Epithelial cell of esophagus (primary cell): ENCODE results near the gene GRK3.

Source experiments
- DNase-seq: peaks from one replicate; pipeline ENCODE4 v3.0.0; 2010; ENCODE audit warnings: low read depth
- H3K4me3 ChIP-seq: 2 replicates; pipeline ENCODE4 v1.5.1; 2011; ENCODE audit warnings: mild to moderate bottlenecking, low read length, control low read depth
- CTCF ChIP-seq: IDR thresholded peaks from 2 replicates; pipeline ENCODE4 v1.5.1; 2011; ENCODE audit warnings: low read depth, mild to moderate bottlenecking, low read length, control low read depth, inconsistent platforms; ENCODE audit not compliant: insufficient read depth; ENCODE audit errors: missing control alignments

The GRK3 gene

DNA sequence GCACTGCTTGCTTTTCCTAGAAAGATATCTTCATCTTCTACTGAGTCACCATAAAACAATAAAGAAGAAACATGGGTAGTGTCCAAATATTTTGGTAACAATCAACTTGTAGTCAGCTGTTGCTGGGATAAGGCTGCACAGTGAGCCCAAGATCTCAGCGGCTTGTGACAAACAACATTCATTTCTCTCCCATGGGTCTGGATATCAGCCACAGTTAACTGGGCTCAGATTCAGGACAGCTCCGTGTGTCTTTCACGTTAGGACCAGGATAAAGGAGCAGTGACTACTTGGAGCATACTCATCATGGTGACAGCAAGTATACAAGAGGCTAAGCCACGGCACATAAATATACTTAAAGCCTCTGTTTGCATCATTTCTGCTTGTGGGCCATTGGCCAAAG lies 27.9 kb upstream of the GRK3 start:
- no peak for TF ChIP-seq CTCF
- no peak overlapping the region for H3K4me3 ChIP-seq
- DNase-seq, result no peak

DNA sequence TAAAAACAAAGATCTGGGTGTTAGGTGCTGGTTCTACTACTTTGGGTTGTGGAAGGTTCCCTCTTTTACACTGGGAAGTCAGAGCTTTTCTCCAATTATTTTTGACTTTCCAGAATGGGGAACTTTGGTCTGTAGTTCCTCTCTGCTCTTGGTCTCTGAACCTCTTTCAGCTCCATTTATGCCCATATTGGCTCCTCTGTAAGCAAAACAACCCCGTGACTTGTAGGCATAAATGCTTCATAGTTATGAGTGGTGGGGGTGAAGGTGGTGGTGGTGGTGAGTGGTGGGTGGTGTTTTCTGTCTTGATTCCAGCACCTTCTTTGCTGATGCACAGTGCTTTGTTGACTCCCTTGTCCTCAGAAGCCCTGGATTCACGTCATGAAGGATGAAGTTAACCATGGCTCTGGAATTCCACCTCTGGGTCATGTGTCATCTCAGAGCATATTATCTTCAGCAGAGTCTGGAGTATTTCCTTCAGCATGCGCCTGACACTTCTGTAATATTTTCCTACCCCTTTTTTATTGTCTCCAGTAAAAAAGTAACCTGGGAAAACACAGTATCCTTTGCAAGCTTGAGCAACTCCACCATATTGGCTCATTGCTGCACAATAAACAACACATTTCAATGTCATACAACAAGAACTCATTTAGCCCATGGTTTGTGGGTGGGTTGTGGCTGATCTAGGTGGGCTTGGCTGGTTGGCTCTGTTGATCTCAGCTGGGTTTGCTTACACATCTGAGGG lies 24.1 kb upstream of the GRK3 start:
- H3K4me3 ChIP-seq, result no peak overlapping the region
- no peak for DNase-seq
- TF ChIP-seq CTCF, result no peak

DNA sequence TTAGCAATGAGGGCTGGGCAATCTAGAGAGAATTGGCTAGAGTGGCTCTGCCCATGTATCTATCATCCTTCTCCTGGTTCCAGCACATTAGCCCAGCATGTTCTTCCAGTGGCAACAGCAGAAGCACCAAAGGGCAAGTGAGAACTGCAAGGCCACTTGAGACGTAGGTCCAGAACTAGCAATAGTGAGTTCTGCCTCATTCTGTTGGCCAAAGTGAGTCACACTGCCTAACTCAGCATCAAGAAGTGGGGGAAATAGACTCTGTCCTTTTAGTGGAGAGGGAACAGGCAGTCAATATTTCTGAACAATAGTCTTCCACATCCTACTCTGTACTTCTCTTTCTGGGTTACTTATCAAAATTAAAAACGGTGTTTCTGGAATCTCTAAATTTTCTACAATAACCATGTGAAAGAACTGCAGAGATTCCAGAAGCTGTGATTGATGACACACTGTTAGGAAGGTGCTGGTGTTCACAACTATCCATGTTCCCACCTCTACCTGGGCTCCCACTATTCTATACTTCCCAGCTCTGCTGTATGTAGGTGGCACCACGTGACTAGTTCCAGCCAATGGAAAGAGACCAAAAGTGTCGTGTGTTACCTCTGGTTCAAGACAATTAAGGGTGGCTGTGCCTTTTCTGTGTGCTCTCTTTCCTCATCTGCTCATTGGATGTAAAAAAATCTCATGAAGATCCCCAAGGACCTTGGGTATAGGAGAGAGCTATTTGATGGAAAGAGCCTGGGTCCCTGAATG lies 23.4 kb upstream of the GRK3 start:
- H3K4me3 ChIP-seq, result no peak overlapping the region
- TF ChIP-seq CTCF, result no peak
- DNase-seq, result no peak

GRCh38 chr22:25542191-25542590 lies 22.3 kb upstream of the GRK3 start:
- H3K4me3 ChIP-seq, result no peak overlapping the region
- no peak for DNase-seq
- TF ChIP-seq CTCF, result no peak

DNA sequence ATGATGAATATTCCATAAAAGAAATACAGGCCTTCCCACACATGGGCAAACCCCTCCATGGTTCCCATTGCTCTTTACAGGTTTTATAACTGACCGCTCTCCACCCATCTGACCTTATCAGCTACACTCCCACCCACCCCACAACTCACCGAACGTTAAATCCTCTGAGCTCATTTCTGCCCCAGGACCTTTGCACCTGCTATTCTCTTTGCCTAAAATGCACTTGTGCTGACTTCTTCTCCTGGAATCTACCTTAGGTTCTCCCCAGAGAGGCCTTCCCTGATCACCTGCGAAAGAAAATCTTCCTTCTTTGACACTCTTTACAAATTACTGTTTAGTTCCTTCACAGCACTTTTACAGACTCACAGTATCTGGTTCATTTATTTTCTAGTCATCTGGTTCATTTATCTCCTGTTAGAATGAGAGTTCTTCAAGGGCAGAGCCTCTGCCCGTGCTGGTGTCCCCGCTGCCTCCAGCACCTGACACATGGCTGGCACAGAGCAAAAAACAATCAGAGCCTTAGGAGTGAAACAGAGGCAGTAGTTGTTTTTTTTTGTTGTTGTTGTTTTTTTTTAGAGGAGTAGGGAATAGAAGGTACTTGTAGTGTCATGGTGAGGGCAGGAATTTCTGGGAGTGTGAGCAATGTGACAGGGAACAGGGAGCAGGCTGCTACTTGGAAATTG lies 21.6 kb upstream of the GRK3 start:
- no peak overlapping the region for H3K4me3 ChIP-seq
- no peak for TF ChIP-seq CTCF
- DNase-seq, result no peak

- TF ChIP-seq CTCF, result no peak
- no peak overlapping the region for H3K4me3 ChIP-seq
- DNase-seq, result no peak
Measured at GRCh38 chr22:25545146-25545545, 19.3 kb upstream of the GRK3 start.
